GM19467 (cell line): ENCODE data around the gene SBF1.

Experiments used
- ATAC-seq: cut with Tn5 transposase; IDR thresholded peaks from one replicate; pipeline ENCODE4 v1.9.1; 2021; ENCODE audit warnings: mild to moderate bottlenecking, moderate library complexity; ENCODE audit not compliant: unreplicated experiment

SBF1 gene

GRCh38 chr22:50447576-50448551 is 27.0 kb downstream of the SBF1 start:
- ATAC-seq: no peak

GRCh38 chr22:50446708-50447575 is 27.9 kb downstream of the SBF1 start:
- no peak for ATAC-seq

DNA sequence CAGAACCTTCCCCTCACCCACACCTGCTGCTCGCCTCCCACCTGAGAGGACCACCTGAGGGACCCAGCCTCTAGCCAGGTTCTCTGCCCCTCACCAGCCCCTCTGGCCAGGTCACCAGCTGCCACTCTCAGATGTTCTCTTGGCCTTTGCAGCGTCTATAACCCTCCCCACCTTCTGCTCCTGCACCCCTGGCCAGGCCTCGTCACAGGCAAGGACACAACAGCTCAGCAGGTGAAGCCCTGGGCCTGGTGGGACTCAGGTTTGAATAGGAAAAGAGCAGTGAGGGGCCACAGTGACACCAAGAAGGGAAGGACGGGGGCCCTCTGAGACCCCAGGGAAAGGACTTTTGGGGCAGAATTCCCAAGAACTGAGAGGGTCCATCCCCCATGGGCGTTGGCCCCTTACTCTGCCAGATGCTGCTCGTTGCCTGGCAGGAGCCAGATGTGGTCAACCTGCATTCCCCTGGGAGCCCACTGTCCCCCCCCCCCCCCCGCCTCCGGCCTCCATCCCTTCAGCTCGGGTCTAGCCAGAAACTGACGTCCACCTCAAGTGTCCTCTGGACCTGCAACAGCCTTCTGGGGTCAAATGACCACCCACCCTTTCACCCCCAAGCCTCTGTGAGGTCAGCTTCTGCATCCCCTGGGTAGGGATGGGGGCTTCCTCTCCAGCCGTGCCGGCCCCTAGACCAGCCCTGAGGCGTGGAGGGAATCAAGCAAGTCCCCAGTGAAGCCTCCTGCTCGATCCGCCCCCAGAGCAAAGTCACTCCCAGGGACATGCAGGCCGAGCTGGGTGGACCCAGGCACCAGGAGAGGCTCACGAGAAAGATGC is 28.7 kb downstream of the SBF1 start:
- ATAC-seq: no peak

GRCh38 chr22:50445071-50445879 is 29.6 kb downstream of the SBF1 start:
- no peak for ATAC-seq

GRCh38 chr22:50444663-50445062 is 30.2 kb downstream of the SBF1 start:
- ATAC-seq: no peak

GRCh38 chr22:50443801-50444625 is 30.8 kb downstream of the SBF1 start:
- no peak for ATAC-seq

DNA sequence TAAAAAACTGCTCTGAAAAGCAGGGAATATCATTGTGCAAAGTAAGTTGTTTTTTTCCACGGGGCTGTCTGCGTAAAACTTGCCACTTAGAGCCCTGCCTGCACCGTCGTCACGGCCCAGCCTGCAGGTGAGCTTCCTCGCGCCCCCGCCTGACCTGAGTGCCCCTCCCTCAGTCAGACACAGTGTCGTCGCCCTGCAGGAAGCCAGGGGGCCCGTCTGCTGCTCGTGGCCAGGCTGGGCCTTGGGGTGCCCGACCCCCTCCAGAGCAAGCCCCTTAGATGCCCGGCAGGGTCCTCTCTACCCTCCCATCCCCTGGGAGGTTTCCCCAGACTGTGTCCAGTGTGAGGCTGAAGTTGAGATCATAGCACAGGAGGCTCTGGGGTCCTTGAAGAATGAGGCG is 31.6 kb downstream of the SBF1 start:
- no peak for ATAC-seq

- no peak for ATAC-seq
These were observed 33.3 kb downstream of the SBF1 start for GRCh38 chr22:50441428-50441993.

DNA sequence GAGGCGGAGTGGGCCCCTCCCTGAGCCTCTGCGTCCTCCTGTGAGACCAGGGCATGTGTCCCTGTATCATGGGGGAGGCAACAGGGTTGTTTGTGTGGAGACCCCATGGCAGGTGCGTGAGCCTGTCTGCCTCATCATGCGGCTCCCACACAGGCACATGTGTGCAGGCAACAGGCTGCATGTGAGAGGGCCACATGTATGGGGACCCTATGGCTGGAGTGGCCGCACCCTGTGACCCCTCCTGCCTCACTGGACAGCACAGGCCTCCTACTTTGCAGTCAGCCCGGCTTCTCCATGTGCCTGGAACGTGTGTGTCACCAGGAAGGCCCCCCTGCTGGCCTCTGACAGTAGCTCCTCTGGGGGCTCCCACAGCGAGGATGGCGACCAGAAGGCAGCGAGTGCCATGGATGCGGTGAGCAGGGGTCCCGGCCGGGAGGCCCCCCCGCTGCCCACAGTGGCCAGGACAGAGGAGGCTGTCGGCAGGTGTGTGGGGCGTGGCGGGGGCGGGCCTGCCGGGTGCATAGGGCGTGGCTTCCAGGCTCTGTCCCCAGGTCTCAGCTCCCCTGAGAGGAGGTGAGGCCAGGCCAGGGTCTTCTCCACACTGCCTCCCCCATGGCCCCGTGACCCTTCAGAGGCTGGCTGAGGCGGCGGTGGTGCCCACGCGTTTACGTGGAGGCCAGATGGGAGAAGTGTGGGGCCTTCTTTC is 34.1 kb downstream of the SBF1 start:
- no peak for ATAC-seq

DNA sequence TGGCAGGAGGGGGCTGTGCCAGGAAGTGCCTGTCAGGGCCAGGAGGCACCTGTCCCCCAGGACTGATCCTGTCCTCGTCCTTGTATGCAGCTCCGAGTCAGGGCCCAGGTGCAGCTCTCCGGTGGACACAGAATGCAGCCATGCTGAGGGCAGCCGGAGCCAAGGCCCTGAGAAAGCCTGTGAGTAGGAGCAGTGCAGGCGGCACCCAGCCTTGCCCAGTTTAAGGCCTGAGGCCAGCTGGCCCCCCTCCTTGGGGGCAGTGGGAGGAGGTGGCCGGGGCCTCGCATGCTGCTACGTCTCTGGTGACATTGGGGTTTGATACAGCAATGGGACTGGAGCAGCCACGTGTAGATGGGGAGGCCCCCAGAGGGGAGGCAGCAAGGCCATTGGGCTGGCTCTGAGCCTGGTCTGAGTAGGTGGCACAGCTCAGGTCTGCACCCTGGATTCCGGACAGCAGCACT is 34.9 kb downstream of the SBF1 start:
- ATAC-seq: no peak

- ATAC-seq: no peak
These were observed 35.4 kb downstream of the SBF1 start for GRCh38 chr22:50439314-50439870.

- no peak for ATAC-seq
These were observed 36.2 kb downstream of the SBF1 start for GRCh38 chr22:50438305-50439275.

DNA sequence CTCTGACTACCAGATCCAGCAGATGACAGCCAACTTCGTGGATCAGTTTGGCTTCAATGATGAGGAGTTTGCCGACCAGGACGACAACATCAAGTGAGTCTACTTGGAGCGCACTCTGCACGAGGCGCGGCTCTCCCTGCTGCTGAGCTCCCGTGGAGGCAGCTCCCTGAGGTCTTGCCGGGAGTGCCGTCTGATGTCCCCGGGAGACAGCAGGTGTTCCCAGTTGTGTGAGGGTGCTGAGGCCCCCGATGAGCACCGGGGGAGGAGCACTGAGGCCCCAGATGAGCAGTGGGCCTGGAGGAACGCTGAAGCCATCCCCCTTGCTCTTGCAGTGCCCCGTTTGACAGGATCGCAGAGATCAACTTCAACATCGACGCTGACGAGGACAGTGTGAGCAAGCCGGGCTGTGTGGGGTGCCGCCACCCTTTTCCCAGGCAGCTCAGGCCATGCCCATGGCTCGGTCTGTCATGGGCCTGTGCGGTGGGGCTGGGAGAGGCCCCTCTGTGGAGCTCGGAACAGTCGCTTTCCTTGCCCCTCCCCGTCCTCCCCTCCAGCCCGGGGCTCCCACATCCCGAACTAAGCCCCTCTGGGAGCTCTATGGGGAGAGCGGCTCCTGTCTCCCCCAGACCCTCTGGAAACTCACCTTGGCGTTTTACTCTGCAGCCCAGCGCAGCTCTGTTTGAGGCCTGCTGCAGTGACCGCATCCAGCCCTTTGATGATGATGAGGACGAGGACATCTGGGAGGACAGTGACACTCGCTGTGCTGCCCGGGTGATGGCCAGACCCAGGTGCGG is 37.1 kb downstream of the SBF1 start:
- no peak for ATAC-seq

GRCh38 chr22:50436841-50437341 is 37.9 kb downstream of the SBF1 start:
- ATAC-seq: no peak

DNA sequence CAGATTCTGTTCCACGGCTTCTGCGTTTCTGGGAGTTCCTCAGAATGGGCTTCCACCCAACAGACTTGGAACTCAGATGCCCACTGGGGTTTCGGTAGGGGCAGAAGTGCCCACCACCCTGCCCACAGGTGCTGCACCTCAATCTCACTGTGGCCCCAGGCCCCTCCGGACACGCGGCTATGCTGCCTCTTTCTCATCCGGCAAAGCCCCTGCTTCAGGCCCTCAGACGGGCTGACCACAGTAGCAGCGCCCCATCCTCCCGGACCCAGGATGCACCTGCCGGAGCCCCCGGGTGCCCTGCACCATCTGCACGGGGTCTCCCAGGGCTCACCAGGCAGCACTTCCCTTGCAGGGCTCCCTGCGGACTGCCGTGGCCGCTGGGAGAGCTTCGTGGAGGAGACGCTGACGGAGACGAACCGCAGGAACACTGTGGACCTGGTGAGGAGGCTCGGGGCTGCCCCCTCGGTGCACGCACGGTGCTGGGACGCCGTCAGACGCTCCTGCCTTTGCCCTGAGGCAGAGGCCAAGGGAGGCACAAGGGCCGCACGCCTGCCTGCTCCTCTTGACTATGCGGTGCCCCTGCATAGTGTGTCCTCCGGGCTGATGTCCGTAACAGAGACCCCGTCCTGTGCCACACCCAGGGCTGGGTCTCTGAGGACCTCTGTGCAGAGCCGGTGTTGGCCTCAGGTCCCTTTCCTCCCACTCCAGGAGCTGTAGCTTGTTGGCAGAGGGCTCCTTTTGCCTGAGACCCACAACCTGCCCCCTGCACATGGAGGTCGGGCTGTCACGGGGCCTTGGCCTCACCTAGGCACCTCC is 38.6 kb downstream of the SBF1 start:
- no peak for ATAC-seq
